Nephron progenitor cell (in vitro differentiated cells): ENCODE results near the gene CTNND2.

Experiments
- DNase-seq: peaks from one replicate; pipeline ENCODE4 v3.0.0; 2021
- H3K27ac Mint-ChIP-seq: 2 replicates; pipeline ENCODE4 v1.8.0; 2021; ENCODE audit warnings: mild to moderate bottlenecking, moderate library complexity, mixed read lengths
- H3K27me3 Mint-ChIP-seq: 2 replicates; pipeline ENCODE4 v1.8.0; 2021; ENCODE audit warnings: mild to moderate bottlenecking, low read depth, mixed read lengths; ENCODE audit not compliant: poor library complexity
- H3K36me3 Mint-ChIP-seq: 2 replicates; pipeline ENCODE4 v1.8.0; 2021; ENCODE audit warnings: low read depth, mixed read lengths
- H3K4me1 Mint-ChIP-seq: 2 replicates; pipeline ENCODE4 v1.8.0; 2021; ENCODE audit warnings: mixed read lengths
- H3K4me3 Mint-ChIP-seq: 2 replicates; pipeline ENCODE4 v1.8.0; 2021; ENCODE audit warnings: mild to moderate bottlenecking, moderate library complexity, mixed read lengths
- H3K9me3 Mint-ChIP-seq: 2 replicates; pipeline ENCODE4 v1.8.0; 2021; ENCODE audit warnings: mild to moderate bottlenecking, moderate library complexity, mixed read lengths
- CTCF ChIP-seq: fragments of 200-600 bp; sonication (generic); IDR thresholded peaks from 2 replicates; pipeline ENCODE4 v1.5.0; 2021; ENCODE audit warnings: antibody characterized with exemption

The CTNND2 gene

GRCh38 chr5:11540112-11540511 lies 364.1 kb downstream of the CTNND2 start:
- no peak for DNase-seq
- TF ChIP-seq CTCF = no peak
- Mint-ChIP-seq H3K36me3 (no peaks in the 10 kb centered on the region), H3K27me3 (no peaks in the 10 kb centered on the region), H3K4me3 (no peak overlapping the region), H3K27ac (no peak overlapping the region), H3K4me1 (no peaks in the 10 kb centered on the region), H3K9me3 (no peaks in the 10 kb centered on the region)

- Mint-ChIP-seq H3K36me3 (no peaks in the 10 kb centered on the region), H3K27ac (no peak overlapping the region), H3K27me3 (peaks cover 21% of the 10 kb centered on the region), H3K4me1 (peaks cover 13% of the 10 kb centered on the region), H3K9me3 (no peaks in the 10 kb centered on the region), H3K4me3 (no peak overlapping the region)
- no peak for TF ChIP-seq CTCF
- DNase-seq = no peak
Measured at GRCh38 chr5:11531811-11532555, 372.3 kb downstream of the CTNND2 start.

- peaks cover 21% of the 10 kb centered on the region for H3K27me3 Mint-ChIP-seq
- peaks cover 32% of the 10 kb centered on the region for H3K4me1 Mint-ChIP-seq
- no peak overlapping the region for H3K4me3 Mint-ChIP-seq
- TF ChIP-seq CTCF = no peak
- DNase-seq = no peak
- no peaks in the 10 kb centered on the region for H3K36me3 Mint-ChIP-seq
- H3K9me3 Mint-ChIP-seq = no peaks in the 10 kb centered on the region
- no peak overlapping the region for H3K27ac Mint-ChIP-seq
Measured at GRCh38 chr5:11528720-11529119, 375.5 kb downstream of the CTNND2 start.

- H3K27ac Mint-ChIP-seq = no peak overlapping the region
- no peaks in the 10 kb centered on the region for H3K36me3 Mint-ChIP-seq
- H3K27me3 Mint-ChIP-seq = peaks cover 15% of the 10 kb centered on the region
- H3K4me1 Mint-ChIP-seq = peaks cover 36% of the 10 kb centered on the region
- H3K4me3 Mint-ChIP-seq = no peak overlapping the region
- H3K9me3 Mint-ChIP-seq = no peaks in the 10 kb centered on the region
- DNase-seq = no peak
- no peak for TF ChIP-seq CTCF
Measured at GRCh38 chr5:11527652-11528349, 376.4 kb downstream of the CTNND2 start.

- H3K4me1 Mint-ChIP-seq = peaks cover 36% of the 10 kb centered on the region
- H3K27ac Mint-ChIP-seq = no peak overlapping the region
- H3K36me3 Mint-ChIP-seq = no peaks in the 10 kb centered on the region
- peaks cover 1% of the 10 kb centered on the region for H3K27me3 Mint-ChIP-seq
- no peak overlapping the region for H3K4me3 Mint-ChIP-seq
- H3K9me3 Mint-ChIP-seq = no peaks in the 10 kb centered on the region
- DNase-seq = no peak
- no peak for TF ChIP-seq CTCF
Measured at GRCh38 chr5:11525020-11525419, 379.2 kb downstream of the CTNND2 start.
